ENCODE results near the gene CEACAM18.

The CEACAM18 gene

DNA sequence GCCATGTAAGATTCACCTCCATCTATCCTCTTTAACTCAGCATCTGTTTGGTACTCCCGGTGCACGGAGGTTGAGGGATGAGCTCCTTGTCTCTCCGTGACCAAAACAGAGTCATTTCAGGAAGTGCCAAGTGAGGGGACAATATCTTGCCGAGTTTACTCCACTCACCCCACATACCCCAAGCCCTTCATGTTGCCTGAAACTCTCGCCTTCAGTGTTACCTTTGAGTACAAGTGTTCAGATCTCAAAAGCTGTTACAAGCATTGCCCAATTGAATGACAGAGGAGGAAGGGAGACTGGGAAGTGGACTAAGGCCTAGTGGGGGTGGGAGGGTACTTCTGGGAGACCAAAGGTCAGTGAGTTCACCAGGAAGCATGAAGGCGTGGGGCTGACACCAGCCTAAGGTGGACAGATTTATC is 29.3 kb downstream of the CEACAM18 start:
- Histone ChIP-seq H3K4me2 (ENCODE audit: low read length) (no peak overlapping the region), H3K79me2 (ENCODE audit: insufficient read depth, low read length) (no peaks in the 10 kb centered on the region), H3K36me3 (ENCODE audit: insufficient read depth, low read length) (no peaks in the 10 kb centered on the region), H2AFZ (ENCODE audit: low read length) (no peak overlapping the region), H3F3A (ENCODE audit: insufficient read depth, low read length) (no peaks in the 10 kb centered on the region), H3K9ac (ENCODE audit: low read length) (no peak overlapping the region), H3K9me3 (ENCODE audit: low read length) (no peaks in the 10 kb centered on the region), H4K20me1 (ENCODE audit: insufficient read depth, low read length) (no peaks in the 10 kb centered on the region), H3K4me1 (ENCODE audit: insufficient read depth, low read length, severe bottlenecking) (no peaks in the 10 kb centered on the region), H3K27me3 (ENCODE audit: insufficient read depth, low read length) (no peaks in the 10 kb centered on the region), H3K27ac (ENCODE audit: low read depth, low read length, poor library complexity, severe bottlenecking) (no peak overlapping the region), H3K4me3 (ENCODE audit: low read depth, low read length, poor library complexity, severe bottlenecking) (no peak overlapping the region), H3K9me2 (ENCODE audit: low read depth, low read length) (no peaks in the 10 kb centered on the region)
- TF ChIP-seq EZH2 (IDR thresholded peaks at IDR 0.05; ENCODE audit: borderline replicate concordance, low read length), result no peak
- TF ChIP-seq CTCF (IDR thresholded peaks at IDR 0.05; ENCODE audit: low read length), result no peak

DNA sequence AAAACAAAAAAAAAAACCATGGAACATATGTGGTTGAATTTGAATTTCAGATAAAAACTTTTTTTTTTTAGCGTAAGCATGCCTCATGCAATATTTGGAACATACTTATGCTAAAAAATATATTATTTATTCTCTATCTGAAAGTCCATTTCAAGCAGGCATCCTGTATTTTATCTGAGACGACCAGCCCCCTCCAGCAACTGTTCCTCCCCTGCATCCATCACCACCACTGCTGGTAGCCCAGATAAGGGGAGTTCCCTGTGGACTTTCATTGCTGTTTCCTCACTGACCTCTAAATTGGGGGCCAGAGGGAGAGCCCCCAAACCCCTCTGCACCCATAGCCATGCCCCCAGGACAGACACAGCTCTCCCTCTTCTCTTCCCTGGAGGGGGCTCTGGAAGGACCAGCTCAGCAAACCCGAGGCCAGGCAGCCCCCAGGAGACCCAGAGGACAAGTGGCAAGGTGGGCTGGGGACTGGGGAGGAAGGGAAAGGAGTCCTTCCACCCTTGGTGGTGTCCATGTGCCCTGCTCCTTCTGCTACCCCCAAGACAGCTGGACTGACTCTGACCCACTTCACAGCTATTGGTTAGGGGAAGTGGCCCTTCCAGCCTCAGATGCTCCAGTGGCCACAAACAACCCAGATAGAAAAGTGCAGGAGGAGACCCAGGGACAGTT is 29.9 kb downstream of the CEACAM18 start:
- no peaks in the 10 kb centered on the region for H3K9me2 ChIP-seq (ENCODE audit: low read depth, low read length)
- H2AFZ ChIP-seq (ENCODE audit: low read length), result no peak overlapping the region
- no peaks in the 10 kb centered on the region for H4K20me1 ChIP-seq (ENCODE audit: insufficient read depth, low read length)
- no peaks in the 10 kb centered on the region for H3K36me3 ChIP-seq (ENCODE audit: insufficient read depth, low read length)
- no peak overlapping the region for H3K27ac ChIP-seq (ENCODE audit: low read depth, low read length, poor library complexity, severe bottlenecking)
- H3F3A ChIP-seq (ENCODE audit: insufficient read depth, low read length), result no peaks in the 10 kb centered on the region
- no peaks in the 10 kb centered on the region for H3K79me2 ChIP-seq (ENCODE audit: insufficient read depth, low read length)
- H3K4me2 ChIP-seq (ENCODE audit: low read length), result no peak overlapping the region
- no peaks in the 10 kb centered on the region for H3K27me3 ChIP-seq (ENCODE audit: insufficient read depth, low read length)
- H3K4me3 ChIP-seq (ENCODE audit: low read depth, low read length, poor library complexity, severe bottlenecking), result no peak overlapping the region
- no peaks in the 10 kb centered on the region for H3K4me1 ChIP-seq (ENCODE audit: insufficient read depth, low read length, severe bottlenecking)
- no peaks in the 10 kb centered on the region for H3K9me3 ChIP-seq (ENCODE audit: low read length)
- TF ChIP-seq EZH2 (IDR thresholded peaks at IDR 0.05; ENCODE audit: borderline replicate concordance, low read length) (no peak), CTCF (IDR thresholded peaks at IDR 0.05; ENCODE audit: low read length) (no peak)
- H3K9ac ChIP-seq (ENCODE audit: low read length), result no peak overlapping the region

DNA sequence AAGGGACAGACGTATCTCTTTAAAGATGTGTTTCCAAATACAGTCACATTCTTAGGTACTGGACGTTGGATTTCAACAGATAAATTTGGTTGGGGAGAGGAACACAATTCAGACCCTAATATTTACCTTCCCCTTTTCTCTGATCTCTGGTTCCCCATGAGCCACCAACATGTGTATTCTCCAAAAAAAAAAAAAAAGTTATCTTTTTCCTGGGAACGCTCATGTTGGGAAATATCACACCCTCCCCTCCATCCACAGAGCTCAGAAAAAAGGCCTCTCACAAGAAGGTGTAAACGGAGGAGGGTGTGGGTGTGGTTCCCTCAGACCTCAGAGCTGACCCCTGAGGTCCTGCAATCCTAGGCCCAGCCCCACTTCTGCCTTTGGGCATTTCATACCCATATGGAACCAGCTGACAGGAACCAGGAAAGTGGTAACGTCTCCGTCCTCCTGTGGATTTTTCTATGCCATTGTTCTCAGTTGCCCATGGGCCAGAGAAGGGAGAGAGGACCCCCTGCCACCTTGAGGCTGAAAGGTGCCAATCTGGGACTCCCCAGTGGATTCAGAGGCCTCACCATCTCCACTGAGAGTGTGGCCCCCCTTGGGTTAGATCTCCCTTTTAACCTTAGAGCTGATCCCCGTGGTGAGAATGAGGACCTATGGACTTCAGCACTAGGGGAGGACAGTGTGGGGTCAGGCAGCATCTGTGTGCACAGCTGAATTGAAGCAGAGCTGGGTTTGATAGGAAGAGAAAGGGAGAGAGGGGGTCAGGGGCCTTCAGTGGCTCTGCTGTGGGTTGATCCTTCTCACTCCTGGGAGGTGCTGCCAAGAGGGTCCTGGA is 31.7 kb downstream of the CEACAM18 start:
- Histone ChIP-seq H2AFZ (ENCODE audit: low read length) (no peak overlapping the region), H3F3A (ENCODE audit: insufficient read depth, low read length) (no peaks in the 10 kb centered on the region), H3K9ac (ENCODE audit: low read length) (no peak overlapping the region), H3K36me3 (ENCODE audit: insufficient read depth, low read length) (no peaks in the 10 kb centered on the region), H3K4me2 (ENCODE audit: low read length) (no peak overlapping the region), H3K9me2 (ENCODE audit: low read depth, low read length) (no peaks in the 10 kb centered on the region), H3K4me3 (ENCODE audit: low read depth, low read length, poor library complexity, severe bottlenecking) (no peak overlapping the region), H4K20me1 (ENCODE audit: insufficient read depth, low read length) (no peaks in the 10 kb centered on the region), H3K79me2 (ENCODE audit: insufficient read depth, low read length) (no peaks in the 10 kb centered on the region), H3K9me3 (ENCODE audit: low read length) (no peaks in the 10 kb centered on the region), H3K27ac (ENCODE audit: low read depth, low read length, poor library complexity, severe bottlenecking) (no peak overlapping the region), H3K27me3 (ENCODE audit: insufficient read depth, low read length) (no peaks in the 10 kb centered on the region), H3K4me1 (ENCODE audit: insufficient read depth, low read length, severe bottlenecking) (no peaks in the 10 kb centered on the region)
- TF ChIP-seq CTCF (IDR thresholded peaks at IDR 0.05; ENCODE audit: low read length) (no peak), EZH2 (IDR thresholded peaks at IDR 0.05; ENCODE audit: borderline replicate concordance, low read length) (no peak)
